HepG2 (cell line): ENCODE measurements around the gene SPACDR.

Experiments
- HCFC1 ChIP-seq: fragments of 150-350 bp; IDR thresholded peaks from 2 replicates; pipeline ENCODE4 v1.6.1; 2014; ENCODE audit warnings: low read depth, low read length
- IRF2 ChIP-seq: IDR thresholded peaks from 2 replicates; pipeline ENCODE4 v1.6.1; 2018; ENCODE audit warnings: missing genetic modification reagents, missing compliant biosample characterization
- NFE2L2 ChIP-seq: fragments of 150-350 bp; IDR thresholded peaks from 2 replicates; pipeline ENCODE4 v1.6.1; 2014; ENCODE audit warnings: low read length
- POLR2A ChIP-seq, 2 experiments: IDR thresholded peaks; 2 replicates each; pipeline ENCODE4 v1.6.1; 2011; ENCODE audit warnings: low read depth in 2 of 2, low read length in 2 of 2, mild to moderate bottlenecking in 1 of 2, moderate library complexity in 1 of 2; ENCODE audit not compliant: insufficient read depth in 1 of 2
- POLR2AphosphoS2 ChIP-seq: IDR thresholded peaks from 2 replicates; pipeline ENCODE4 v1.6.1; 2011; ENCODE audit warnings: low read depth, low read length, improper control_type of control experiment
- RNF2 ChIP-seq: fragments of 450-650 bp; conservative IDR thresholded peaks from 2 replicates; pipeline ENCODE4 v1.6.1; 2016; ENCODE audit warnings: low read depth
- SOX6 ChIP-seq, 2 experiments: fragments of 450-650 bp in 1 of 2; sonication (generic) in 1 of 2; formaldehyde crosslinking in 1 of 2; IDR thresholded peaks; 2 replicates each; pipeline versions ENCODE4 v1.4.0 to v1.6.1; 2017 to 2020; ENCODE audit warnings: antibody characterized with exemption in 1 of 2, mild to moderate bottlenecking in 1 of 2, missing genetic modification reagents in 1 of 2
- SRF ChIP-seq: IDR thresholded peaks from 2 replicates; pipeline ENCODE4 v1.6.1; 2011; ENCODE audit warnings: mild to moderate bottlenecking, low read depth, low read length, moderate library complexity
- ZBTB43 ChIP-seq: sonication (generic); formaldehyde crosslinking; conservative IDR thresholded peaks from 2 replicates; pipeline ENCODE4 v1.4.0; 2020; ENCODE audit warnings: missing genetic modification reagents
- ZNF792 ChIP-seq: IDR thresholded peaks from 2 replicates; pipeline ENCODE4 v1.6.1; 2016
- ZSCAN29 ChIP-seq: sonication (generic); formaldehyde crosslinking; conservative IDR thresholded peaks from 2 replicates; pipeline ENCODE4 v1.4.0; 2020; ENCODE audit warnings: mild to moderate bottlenecking, missing genetic modification reagents
- TF ChIP-seq, protein P1 (sequence below): sonication (generic); formaldehyde crosslinking; IDR thresholded peaks from 2 replicates; pipeline ENCODE4 v1.4.0; 2020; ENCODE audit warnings: mild to moderate bottlenecking, missing genetic modification reagents
- TF ChIP-seq, protein P2 (sequence below): sonication (generic); formaldehyde crosslinking; conservative IDR thresholded peaks from 2 replicates; pipeline ENCODE4 v1.4.0; 2020; ENCODE audit warnings: missing genetic modification reagents

GRCh38 chr7:100411101-100411500 is 53.0 kb downstream of the SPACDR start:
- TF ChIP-seq, protein P1, sequence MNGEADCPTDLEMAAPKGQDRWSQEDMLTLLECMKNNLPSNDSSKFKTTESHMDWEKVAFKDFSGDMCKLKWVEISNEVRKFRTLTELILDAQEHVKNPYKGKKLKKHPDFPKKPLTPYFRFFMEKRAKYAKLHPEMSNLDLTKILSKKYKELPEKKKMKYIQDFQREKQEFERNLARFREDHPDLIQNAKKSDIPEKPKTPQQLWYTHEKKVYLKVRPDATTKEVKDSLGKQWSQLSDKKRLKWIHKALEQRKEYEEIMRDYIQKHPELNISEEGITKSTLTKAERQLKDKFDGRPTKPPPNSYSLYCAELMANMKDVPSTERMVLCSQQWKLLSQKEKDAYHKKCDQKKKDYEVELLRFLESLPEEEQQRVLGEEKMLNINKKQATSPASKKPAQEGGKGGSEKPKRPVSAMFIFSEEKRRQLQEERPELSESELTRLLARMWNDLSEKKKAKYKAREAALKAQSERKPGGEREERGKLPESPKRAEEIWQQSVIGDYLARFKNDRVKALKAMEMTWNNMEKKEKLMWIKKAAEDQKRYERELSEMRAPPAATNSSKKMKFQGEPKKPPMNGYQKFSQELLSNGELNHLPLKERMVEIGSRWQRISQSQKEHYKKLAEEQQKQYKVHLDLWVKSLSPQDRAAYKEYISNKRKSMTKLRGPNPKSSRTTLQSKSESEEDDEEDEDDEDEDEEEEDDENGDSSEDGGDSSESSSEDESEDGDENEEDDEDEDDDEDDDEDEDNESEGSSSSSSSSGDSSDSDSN (CRISPR knock-in tag), result no peak
- TF ChIP-seq IRF2 (CRISPR knock-in tag), result no peak
- TF ChIP-seq POLR2AphosphoS2, result no peak
- no peak for TF ChIP-seq SOX6 (IDR thresholded peaks at IDR 0.05)
- no peak for TF ChIP-seq SOX6 (CRISPR knock-in tag; IDR thresholded peaks at IDR 0.05)
- no peak for TF ChIP-seq POLR2A (IDR thresholded peaks at IDR 0.05; ENCODE audit: insufficient read depth in 1 of 2, low read depth in 2 of 2, low read length in 2 of 2)
- TF ChIP-seq HCFC1, result no peak
- no peak for TF ChIP-seq ZBTB43 (CRISPR knock-in tag)
- TF ChIP-seq ZNF792 (CRISPR knock-in tag), result no peak
- TF ChIP-seq SRF, result no peak
- TF ChIP-seq, protein P2, sequence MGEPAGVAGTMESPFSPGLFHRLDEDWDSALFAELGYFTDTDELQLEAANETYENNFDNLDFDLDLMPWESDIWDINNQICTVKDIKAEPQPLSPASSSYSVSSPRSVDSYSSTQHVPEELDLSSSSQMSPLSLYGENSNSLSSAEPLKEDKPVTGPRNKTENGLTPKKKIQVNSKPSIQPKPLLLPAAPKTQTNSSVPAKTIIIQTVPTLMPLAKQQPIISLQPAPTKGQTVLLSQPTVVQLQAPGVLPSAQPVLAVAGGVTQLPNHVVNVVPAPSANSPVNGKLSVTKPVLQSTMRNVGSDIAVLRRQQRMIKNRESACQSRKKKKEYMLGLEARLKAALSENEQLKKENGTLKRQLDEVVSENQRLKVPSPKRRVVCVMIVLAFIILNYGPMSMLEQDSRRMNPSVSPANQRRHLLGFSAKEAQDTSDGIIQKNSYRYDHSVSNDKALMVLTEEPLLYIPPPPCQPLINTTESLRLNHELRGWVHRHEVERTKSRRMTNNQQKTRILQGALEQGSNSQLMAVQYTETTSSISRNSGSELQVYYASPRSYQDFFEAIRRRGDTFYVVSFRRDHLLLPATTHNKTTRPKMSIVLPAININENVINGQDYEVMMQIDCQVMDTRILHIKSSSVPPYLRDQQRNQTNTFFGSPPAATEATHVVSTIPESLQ (CRISPR knock-in tag), result no peak
- TF ChIP-seq RNF2, result no peak
- TF ChIP-seq ZSCAN29 (CRISPR knock-in tag), result no peak
- no peak for TF ChIP-seq NFE2L2
